HepG2 (cell line): Measurements from ENCODE around the gene PFAS. TPM values are rescaled to one million over a fixed set of nuclear protein-coding genes. Genes with fewer than 3 reads are reported as not detected.
A peak's percentile ranks its signal among the peaks of the same experiment; 100 is the strongest.

ENCODE experiments used
- CERS6 ChIP-seq: sonication (generic); formaldehyde crosslinking; IDR thresholded peaks from 2 replicates; pipeline ENCODE4 v1.5.0; 2020; ENCODE audit warnings: missing genetic modification reagents
- FOXA1 ChIP-seq, 2 experiments: fragments of 450-650 bp in 1 of 2; sonication (generic) in 1 of 2; formaldehyde crosslinking in 1 of 2; IDR thresholded peaks; 2 replicates each; pipeline versions ENCODE4 v1.4.0 to v1.6.1; 2016 to 2020; ENCODE audit warnings: missing genetic modification reagents in 1 of 2
- GATAD2A ChIP-seq: IDR thresholded peaks from 2 replicates; pipeline ENCODE4 v1.6.1; 2016
- HMGA1 ChIP-seq: sonication (generic); formaldehyde crosslinking; conservative IDR thresholded peaks from 2 replicates; pipeline ENCODE4 v1.4.0; 2020; ENCODE audit warnings: missing genetic modification reagents
- MATR3 ChIP-seq: sonication (generic); formaldehyde crosslinking; IDR thresholded peaks from 2 replicates; pipeline ENCODE4 v1.4.0; 2020; ENCODE audit warnings: missing genetic modification reagents
- MAX ChIP-seq: IDR thresholded peaks from 2 replicates; pipeline ENCODE4 v1.6.1; 2012; ENCODE audit warnings: inconsistent platforms
- MNT ChIP-seq: fragments of 450-650 bp; IDR thresholded peaks from 2 replicates; pipeline ENCODE4 v1.6.1; 2016
- MTF1 ChIP-seq: sonication (generic); formaldehyde crosslinking; IDR thresholded peaks from 2 replicates; pipeline ENCODE4 v1.5.0; 2020; ENCODE audit warnings: missing genetic modification reagents
- PBX2 ChIP-seq: IDR thresholded peaks from 2 replicates; pipeline ENCODE4 v1.6.1; 2016; ENCODE audit warnings: control low read depth
- REL ChIP-seq: sonication (generic); formaldehyde crosslinking; conservative IDR thresholded peaks from 2 replicates; pipeline ENCODE4 v1.8.0; 2022; ENCODE audit warnings: mild to moderate bottlenecking, missing genetic modification reagents, moderate library complexity
- SIN3A ChIP-seq: IDR thresholded peaks from 2 replicates; pipeline ENCODE4 v1.6.1; 2011; ENCODE audit warnings: low read depth, mild to moderate bottlenecking, control low read depth, low read length, borderline replicate concordance
- SP5 ChIP-seq: IDR thresholded peaks from 2 replicates; pipeline ENCODE4 v1.6.1; 2016; ENCODE audit warnings: low read depth, borderline replicate concordance
- TBL1XR1 ChIP-seq: fragments of 150-350 bp; IDR thresholded peaks from 2 replicates; pipeline ENCODE4 v1.6.1; 2014; ENCODE audit warnings: borderline replicate concordance, low read length; ENCODE audit not compliant: partially characterized antibody
- ZMYM4 ChIP-seq: sonication (generic); formaldehyde crosslinking; IDR thresholded peaks from 2 replicates; pipeline ENCODE4 v1.8.1; 2023; ENCODE audit warnings: mild to moderate bottlenecking, missing genetic modification reagents
- ZNF468 ChIP-seq: sonication (generic); formaldehyde crosslinking; IDR thresholded peaks from 2 replicates; pipeline ENCODE4 v1.8.0; 2022; ENCODE audit warnings: mild to moderate bottlenecking, moderate library complexity, missing genetic modification reagents
- polyA plus RNA-seq, 8 experiments: library from polyadenylated mRNA; depleted of rRNA in 3 of 8; stranded (reverse) in 7 of 8; unstranded in 1 of 8; fragments of >200 nt; fragmentation: Illumina TruSeq in 4 of 8; extraction: Trizol in 4 of 8; gene quantifications; 2 replicates each; pipeline versions ENCODE4 v1.2.1 to v1.2.3, GENCODE V29; 2011 to 2016; ENCODE audit warnings: low read depth in 4 of 8, missing spikeins in 1 of 8, mixed read lengths in 1 of 8; ENCODE audit not compliant: insufficient read depth in 1 of 8
- total RNA-seq, 5 experiments: library from RNA; depleted of rRNA; stranded (reverse); fragments of >200 nt; fragmentation: Illumina TruSeq; extraction: Trizol; gene quantifications; 2 replicates each; pipeline ENCODE4 v1.2.3, GENCODE V29; 2016; ENCODE audit warnings: low read depth in 1 of 5
- TF ChIP-seq, protein P1 (sequence below): sonication (generic); formaldehyde crosslinking; IDR thresholded peaks from 2 replicates; pipeline ENCODE4 v1.4.0; 2020; ENCODE audit warnings: missing genetic modification reagents, borderline replicate concordance
- TF ChIP-seq, protein P2 (sequence below): sonication (generic); formaldehyde crosslinking; IDR thresholded peaks from 2 replicates; pipeline ENCODE4 v1.4.0; 2020; ENCODE audit warnings: missing genetic modification reagents
- TF ChIP-seq, protein P3 (sequence below): IDR thresholded peaks from 2 replicates; pipeline ENCODE4 v1.6.1; 2016

PFAS gene
- total and polyA plus RNA-seq, 2 of the 13 experiments (the other 11 are each of a cell fraction or from before 2014, with no cell fraction given): 49.4 to 58.2 TPM

DNA sequence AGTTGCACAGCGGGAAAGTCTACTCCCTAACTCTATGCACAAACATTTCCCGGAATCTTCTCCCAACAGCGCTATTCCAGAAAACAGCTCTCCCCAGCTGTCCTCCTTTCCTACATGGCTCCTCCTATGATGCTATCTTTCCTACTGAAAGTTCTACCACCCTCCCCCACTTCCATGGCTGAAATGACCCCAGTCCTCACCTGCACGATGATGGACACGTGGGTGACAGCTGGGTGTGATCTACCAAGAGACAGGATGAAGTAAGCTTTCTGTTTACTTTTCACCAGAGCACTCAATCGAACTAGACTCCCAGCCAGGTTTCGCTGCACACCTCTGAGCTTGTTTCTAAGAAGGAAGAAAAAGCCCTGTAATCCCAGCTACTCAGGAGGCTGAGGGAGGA is 11.9 kb upstream of the PFAS start (continued):
- no peak for TF ChIP-seq FOXA1 (IDR thresholded peaks at IDR 0.05)
- TF ChIP-seq FOXA1 (CRISPR knock-in tag; IDR thresholded peaks at IDR 0.05): no peak
- no peak for TF ChIP-seq REL
- TF ChIP-seq HMGA1 (CRISPR knock-in tag): no peak
- TF ChIP-seq, protein P1, sequence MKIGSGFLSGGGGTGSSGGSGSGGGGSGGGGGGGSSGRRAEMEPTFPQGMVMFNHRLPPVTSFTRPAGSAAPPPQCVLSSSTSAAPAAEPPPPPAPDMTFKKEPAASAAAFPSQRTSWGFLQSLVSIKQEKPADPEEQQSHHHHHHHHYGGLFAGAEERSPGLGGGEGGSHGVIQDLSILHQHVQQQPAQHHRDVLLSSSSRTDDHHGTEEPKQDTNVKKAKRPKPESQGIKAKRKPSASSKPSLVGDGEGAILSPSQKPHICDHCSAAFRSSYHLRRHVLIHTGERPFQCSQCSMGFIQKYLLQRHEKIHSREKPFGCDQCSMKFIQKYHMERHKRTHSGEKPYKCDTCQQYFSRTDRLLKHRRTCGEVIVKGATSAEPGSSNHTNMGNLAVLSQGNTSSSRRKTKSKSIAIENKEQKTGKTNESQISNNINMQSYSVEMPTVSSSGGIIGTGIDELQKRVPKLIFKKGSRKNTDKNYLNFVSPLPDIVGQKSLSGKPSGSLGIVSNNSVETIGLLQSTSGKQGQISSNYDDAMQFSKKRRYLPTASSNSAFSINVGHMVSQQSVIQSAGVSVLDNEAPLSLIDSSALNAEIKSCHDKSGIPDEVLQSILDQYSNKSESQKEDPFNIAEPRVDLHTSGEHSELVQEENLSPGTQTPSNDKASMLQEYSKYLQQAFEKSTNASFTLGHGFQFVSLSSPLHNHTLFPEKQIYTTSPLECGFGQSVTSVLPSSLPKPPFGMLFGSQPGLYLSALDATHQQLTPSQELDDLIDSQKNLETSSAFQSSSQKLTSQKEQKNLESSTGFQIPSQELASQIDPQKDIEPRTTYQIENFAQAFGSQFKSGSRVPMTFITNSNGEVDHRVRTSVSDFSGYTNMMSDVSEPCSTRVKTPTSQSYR (CRISPR knock-in tag): peak; percentile 59; the same call in 1 of the 2 replicates
- peak; percentile 51 for TF ChIP-seq MAX
- TF ChIP-seq, protein P2, sequence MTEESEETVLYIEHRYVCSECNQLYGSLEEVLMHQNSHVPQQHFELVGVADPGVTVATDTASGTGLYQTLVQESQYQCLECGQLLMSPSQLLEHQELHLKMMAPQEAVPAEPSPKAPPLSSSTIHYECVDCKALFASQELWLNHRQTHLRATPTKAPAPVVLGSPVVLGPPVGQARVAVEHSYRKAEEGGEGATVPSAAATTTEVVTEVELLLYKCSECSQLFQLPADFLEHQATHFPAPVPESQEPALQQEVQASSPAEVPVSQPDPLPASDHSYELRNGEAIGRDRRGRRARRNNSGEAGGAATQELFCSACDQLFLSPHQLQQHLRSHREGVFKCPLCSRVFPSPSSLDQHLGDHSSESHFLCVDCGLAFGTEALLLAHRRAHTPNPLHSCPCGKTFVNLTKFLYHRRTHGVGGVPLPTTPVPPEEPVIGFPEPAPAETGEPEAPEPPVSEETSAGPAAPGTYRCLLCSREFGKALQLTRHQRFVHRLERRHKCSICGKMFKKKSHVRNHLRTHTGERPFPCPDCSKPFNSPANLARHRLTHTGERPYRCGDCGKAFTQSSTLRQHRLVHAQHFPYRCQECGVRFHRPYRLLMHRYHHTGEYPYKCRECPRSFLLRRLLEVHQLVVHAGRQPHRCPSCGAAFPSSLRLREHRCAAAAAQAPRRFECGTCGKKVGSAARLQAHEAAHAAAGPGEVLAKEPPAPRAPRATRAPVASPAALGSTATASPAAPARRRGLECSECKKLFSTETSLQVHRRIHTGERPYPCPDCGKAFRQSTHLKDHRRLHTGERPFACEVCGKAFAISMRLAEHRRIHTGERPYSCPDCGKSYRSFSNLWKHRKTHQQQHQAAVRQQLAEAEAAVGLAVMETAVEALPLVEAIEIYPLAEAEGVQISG (CRISPR knock-in tag): no peak
- no peak for TF ChIP-seq CERS6 (CRISPR knock-in tag)
- TF ChIP-seq MTF1 (CRISPR knock-in tag): no peak
- peak; percentile 65; the same call in 1 of the 2 replicates for TF ChIP-seq GATAD2A (CRISPR knock-in tag)
- TF ChIP-seq TBL1XR1: no peak
- TF ChIP-seq MNT: 0 out of 2 replicates have a peak, but pooled peaks have one; percentile 17
- TF ChIP-seq SP5 (CRISPR knock-in tag): no peak
- TF ChIP-seq SIN3A: 0 out of 2 replicates have a peak, but pooled peaks have one; percentile 41
- no peak for TF ChIP-seq ZNF468 (CRISPR knock-in tag)
- peak; percentile 46; the same call in 1 of the 2 replicates for TF ChIP-seq PBX2 (CRISPR knock-in tag)
- TF ChIP-seq, protein P3, sequence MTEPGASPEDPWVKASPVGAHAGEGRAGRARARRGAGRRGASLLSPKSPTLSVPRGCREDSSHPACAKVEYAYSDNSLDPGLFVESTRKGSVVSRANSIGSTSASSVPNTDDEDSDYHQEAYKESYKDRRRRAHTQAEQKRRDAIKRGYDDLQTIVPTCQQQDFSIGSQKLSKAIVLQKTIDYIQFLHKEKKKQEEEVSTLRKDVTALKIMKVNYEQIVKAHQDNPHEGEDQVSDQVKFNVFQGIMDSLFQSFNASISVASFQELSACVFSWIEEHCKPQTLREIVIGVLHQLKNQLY (CRISPR knock-in tag): peak; percentile 62; the same call in 1 of the 2 replicates
- no peak for TF ChIP-seq MATR3 (CRISPR knock-in tag)
- no peak for TF ChIP-seq ZMYM4 (CRISPR knock-in tag)
- TF ChIP-seq, all 625 proteins: peak for 18
